Epithelial cell of esophagus (primary cell): ENCODE results near the gene ADISSP.

Experiments used
- DNase-seq: peaks from one replicate; pipeline ENCODE4 v3.0.0; 2010; ENCODE audit warnings: low read depth
- H3K4me3 ChIP-seq: 2 replicates; pipeline ENCODE4 v1.5.1; 2011; ENCODE audit warnings: mild to moderate bottlenecking, low read length, control low read depth
- CTCF ChIP-seq: IDR thresholded peaks from 2 replicates; pipeline ENCODE4 v1.5.1; 2011; ENCODE audit warnings: low read depth, mild to moderate bottlenecking, low read length, control low read depth, inconsistent platforms; ENCODE audit not compliant: insufficient read depth; ENCODE audit errors: missing control alignments

Gene ADISSP

GRCh38 chr20:3712279-3712873 lies 55.2 kb downstream of the ADISSP start, which contains the start of gene SIGLEC1:
Gene SIGLEC1, minus strand, starts transcription at chr20:3712600. Its CDS starts 5,472 bp downstream, at chr20:3707128.
- no peak for TF ChIP-seq CTCF
- DNase-seq, result no peak
- no peak within 1 kb of the TSS for H3K4me3 ChIP-seq

DNA sequence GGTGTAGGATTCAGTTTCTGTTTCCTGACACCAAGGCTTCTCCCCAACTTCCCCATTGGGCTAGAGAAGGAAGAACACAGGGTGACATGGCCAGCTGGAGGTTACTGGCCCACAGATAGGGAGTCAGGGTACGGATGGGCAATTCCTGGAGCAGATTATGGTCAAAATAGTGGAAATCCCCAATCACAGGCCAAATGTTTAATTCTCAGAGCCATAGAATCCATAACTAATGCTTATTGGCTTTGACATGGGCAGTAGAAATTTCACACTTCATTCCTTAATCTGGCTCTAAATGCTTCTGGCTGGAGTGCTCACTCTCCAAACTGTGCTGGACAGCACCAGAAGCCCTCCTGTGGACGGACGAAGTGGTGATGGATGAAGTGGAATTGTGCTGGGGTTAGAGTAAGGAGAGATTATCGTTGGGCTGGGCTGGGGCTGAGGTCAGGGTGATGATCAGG lies 56.0 kb downstream of the ADISSP start:
- H3K4me3 ChIP-seq, result no peak overlapping the region
- no peak for TF ChIP-seq CTCF
- no peak for DNase-seq

DNA sequence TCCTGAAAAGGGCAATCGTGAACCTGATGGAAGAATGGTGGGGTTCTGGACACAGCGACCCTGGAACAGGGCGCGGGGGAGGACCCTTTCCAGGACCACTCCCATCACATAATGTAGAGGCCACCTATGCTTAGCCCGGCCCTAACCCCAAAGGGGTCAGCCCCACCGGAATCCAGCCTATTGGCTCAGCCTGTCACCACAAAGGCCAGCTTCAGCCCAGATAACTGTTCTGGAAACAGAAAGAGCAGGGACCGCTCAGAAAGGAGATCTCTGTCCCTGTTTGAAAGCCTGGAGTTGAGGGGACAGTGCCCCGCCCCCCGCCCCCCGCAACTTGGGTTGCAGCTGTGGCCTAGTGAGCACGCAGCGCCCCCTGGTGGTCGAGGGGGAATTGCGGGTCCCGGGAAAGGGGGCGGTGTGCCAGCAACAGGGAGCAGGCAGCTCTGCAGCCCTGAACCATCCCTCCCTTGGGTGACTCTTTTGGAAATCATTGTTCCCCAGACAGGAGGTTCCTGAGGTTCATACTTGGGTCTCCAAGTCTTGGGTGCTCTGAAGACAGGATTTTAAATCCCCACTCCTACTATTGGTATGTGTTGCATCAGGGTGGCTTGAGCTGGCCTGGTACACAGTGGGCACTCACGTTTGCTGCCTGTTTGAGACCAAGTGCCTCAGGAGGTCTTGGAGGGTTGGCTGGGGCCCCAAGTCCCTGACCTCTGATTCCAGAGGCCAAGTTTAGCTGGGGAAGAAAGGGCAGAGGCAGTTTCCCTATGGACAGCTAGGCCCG lies 56.7 kb downstream of the ADISSP start:
- TF ChIP-seq CTCF, result peak; percentile 78
- no peak overlapping the region for H3K4me3 ChIP-seq
- DNase-seq, result peak; percentile 48

DNA sequence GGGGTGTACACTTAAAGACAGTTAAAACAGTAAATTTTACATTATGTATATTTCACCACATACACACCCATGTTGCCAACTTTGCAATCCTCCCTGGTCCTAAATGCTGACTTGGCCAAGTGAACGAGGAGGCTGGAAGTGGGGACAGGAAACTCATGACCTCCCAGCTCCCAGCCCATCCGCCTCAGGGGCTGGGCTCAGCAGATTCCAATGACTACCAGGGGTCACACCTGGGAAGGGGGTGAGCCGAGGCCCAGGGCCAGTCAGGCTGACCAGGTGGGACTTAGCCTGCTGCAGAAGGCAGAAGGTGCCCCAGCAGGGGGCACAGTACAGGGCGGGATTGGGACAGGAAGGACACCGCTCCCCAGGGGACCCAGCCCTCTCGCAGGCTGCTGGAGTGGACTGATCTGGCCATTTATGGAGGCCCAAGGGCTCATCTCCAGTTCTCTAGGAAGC lies 57.5 kb downstream of the ADISSP start:
- TF ChIP-seq CTCF, result no peak

DNA sequence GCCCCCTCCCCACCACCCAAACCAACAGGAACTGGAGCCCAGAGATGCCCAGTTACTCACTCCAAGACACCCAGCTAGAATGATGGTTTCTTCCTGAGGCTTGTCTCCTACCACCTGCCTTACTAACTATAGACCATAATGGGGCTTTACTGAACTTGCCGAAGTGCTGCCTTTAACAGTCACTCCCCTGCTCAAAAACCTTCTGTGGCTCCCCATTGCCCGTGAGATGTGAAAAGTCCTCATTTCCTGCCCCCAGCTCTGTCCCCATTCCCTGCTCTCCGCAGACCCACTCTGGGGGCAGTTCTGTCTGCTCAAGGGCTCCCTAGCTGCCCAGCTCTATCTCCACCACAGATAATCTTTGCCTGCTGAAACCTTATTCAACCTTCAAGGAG lies 60.0 kb downstream of the ADISSP start:
- TF ChIP-seq CTCF, result no peak
- no peak for DNase-seq
- H3K4me3 ChIP-seq, result no peak overlapping the region

More for the DNA sequence above, 57.5 kb downstream of the ADISSP start:
- no peak overlapping the region for H3K4me3 ChIP-seq
- DNase-seq, result no peak

GRCh38 chr20:3706774-3707507 lies 60.6 kb downstream of the ADISSP start:
- TF ChIP-seq CTCF, result no peak
- H3K4me3 ChIP-seq, result no peak overlapping the region
- DNase-seq, result peak; percentile 9
